Measurements from ENCODE around the gene DEAF1. TPM values are rescaled to one million over a fixed set of nuclear protein-coding genes. Genes with fewer than 3 reads are reported as not detected.

DEAF1 gene
- total and polyA plus RNA-seq, 2 of the 13 experiments (the other 11 are each of a cell fraction or from before 2014, with no cell fraction given) = 22.3 to 29.6 TPM

DNA sequence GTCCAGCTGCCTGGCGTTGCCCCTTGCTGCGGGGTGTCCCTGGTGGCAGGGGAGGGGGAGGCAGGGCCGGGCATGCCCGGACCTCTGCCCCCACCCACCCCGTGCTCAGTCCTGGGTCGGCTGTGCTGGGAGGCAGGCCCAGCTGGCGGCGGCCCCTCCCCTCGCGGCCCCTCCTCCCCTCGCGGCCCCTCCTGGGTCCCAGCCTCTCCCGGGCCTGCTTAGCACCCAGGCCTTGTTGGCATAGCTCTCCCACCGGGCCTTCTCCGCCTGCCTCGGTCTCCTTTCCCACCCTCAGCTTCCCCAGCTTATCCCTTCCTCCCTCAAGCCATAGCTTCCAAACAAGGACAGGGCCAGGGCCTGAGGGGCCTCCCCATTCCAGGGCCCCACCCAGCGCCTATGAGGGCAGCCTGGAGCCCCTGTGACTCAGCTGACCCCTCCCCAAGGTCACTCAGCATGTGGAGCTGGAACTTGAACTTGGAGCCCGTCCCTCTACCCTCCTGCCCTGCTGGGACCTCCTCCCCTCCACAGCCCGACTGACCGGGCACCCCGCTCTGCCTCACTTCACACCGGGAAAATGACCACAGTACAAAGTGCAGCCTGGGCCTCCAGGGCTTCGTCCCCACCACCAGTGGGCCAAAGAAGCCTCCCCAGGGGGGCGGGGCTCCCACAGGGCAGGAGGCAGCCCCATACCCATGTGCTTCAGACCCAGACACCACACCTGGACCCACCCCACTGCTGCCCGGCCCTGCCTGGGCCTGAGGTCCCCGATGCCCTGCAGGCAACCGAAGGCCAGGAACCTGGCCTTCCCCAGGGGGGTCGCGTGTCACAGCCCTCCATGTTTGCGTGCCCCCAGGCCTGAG, 12.2 kb upstream of the DEAF1 start (continued):
- no peak for TF ChIP-seq GLI4 (CRISPR knock-in tag; IDR thresholded peaks at IDR 0.05; ENCODE audit: borderline replicate concordance)
- TF ChIP-seq EP300 (IDR thresholded peaks at IDR 0.05; ENCODE audit: low read depth in 2 of 2, low read length in 2 of 2) = peak; percentile 59 to 75
- TF ChIP-seq EP300 (CRISPR knock-in tag; IDR thresholded peaks at IDR 0.05; ENCODE audit: borderline replicate concordance) = peak; percentile 3; the same call in 1 of the 2 replicates
- no peak for TF ChIP-seq ZNF672 (CRISPR knock-in tag; IDR thresholded peaks at IDR 0.05)
- TF ChIP-seq MTF1 (CRISPR knock-in tag; IDR thresholded peaks at IDR 0.05) = no peak
- TF ChIP-seq CBX1 (IDR thresholded peaks at IDR 0.05; ENCODE audit: low read depth) = peak; percentile 12
- TF ChIP-seq JARID2 (CRISPR knock-in tag; IDR thresholded peaks at IDR 0.05; ENCODE audit: insufficient replicate concordance) = no peak
- TF ChIP-seq, protein P1, sequence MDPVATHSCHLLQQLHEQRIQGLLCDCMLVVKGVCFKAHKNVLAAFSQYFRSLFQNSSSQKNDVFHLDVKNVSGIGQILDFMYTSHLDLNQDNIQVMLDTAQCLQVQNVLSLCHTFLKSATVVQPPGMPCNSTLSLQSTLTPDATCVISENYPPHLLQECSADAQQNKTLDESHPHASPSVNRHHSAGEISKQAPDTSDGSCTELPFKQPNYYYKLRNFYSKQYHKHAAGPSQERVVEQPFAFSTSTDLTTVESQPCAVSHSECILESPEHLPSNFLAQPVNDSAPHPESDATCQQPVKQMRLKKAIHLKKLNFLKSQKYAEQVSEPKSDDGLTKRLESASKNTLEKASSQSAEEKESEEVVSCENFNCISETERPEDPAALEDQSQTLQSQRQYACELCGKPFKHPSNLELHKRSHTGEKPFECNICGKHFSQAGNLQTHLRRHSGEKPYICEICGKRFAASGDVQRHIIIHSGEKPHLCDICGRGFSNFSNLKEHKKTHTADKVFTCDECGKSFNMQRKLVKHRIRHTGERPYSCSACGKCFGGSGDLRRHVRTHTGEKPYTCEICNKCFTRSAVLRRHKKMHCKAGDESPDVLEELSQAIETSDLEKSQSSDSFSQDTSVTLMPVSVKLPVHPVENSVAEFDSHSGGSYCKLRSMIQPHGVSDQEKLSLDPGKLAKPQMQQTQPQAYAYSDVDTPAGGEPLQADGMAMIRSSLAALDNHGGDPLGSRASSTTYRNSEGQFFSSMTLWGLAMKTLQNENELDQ (CRISPR knock-in tag; IDR thresholded peaks at IDR 0.05; ENCODE audit: borderline replicate concordance) = no peak
- TF ChIP-seq, protein P2, sequence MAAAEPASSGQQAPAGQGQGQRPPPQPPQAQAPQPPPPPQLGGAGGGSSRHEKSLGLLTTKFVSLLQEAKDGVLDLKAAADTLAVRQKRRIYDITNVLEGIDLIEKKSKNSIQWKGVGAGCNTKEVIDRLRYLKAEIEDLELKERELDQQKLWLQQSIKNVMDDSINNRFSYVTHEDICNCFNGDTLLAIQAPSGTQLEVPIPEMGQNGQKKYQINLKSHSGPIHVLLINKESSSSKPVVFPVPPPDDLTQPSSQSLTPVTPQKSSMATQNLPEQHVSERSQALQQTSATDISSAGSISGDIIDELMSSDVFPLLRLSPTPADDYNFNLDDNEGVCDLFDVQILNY (CRISPR knock-in tag; conservative IDR thresholded peaks at IDR 0.05) = 0 out of 2 replicates have a peak, but pooled peaks have one; percentile 7
- TF ChIP-seq CHD4 (IDR thresholded peaks at IDR 0.05; ENCODE audit: borderline replicate concordance, low read length) = no peak
- no peak for TF ChIP-seq MAX (IDR thresholded peaks at IDR 0.05)
- TF ChIP-seq ISL2 (CRISPR knock-in tag; IDR thresholded peaks at IDR 0.05) = no peak; the same call in 1 of the 2 replicates
- TF ChIP-seq MIER2 (CRISPR knock-in tag; IDR thresholded peaks at IDR 0.05) = no peak
- no peak for TF ChIP-seq NONO (IDR thresholded peaks at IDR 0.05)
- no peak for TF ChIP-seq NONO (CRISPR knock-in tag; conservative IDR thresholded peaks at IDR 0.05)
- no peak for TF ChIP-seq MYNN (CRISPR knock-in tag; IDR thresholded peaks at IDR 0.05; ENCODE audit: low read depth)
- peak; percentile 71; the same call in 1 of the 2 replicates for TF ChIP-seq AHDC1 (CRISPR knock-in tag; IDR thresholded peaks at IDR 0.05; ENCODE audit: borderline replicate concordance)
- TF ChIP-seq, protein P3, sequence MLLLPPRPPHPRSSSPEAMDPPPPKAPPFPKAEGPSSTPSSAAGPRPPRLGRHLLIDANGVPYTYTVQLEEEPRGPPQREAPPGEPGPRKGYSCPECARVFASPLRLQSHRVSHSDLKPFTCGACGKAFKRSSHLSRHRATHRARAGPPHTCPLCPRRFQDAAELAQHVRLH (CRISPR knock-in tag; IDR thresholded peaks at IDR 0.05; ENCODE audit: borderline replicate concordance, low read depth) = peak; percentile 46; the same call in 1 of the 2 replicates
- 0 out of 2 replicates have a peak, but pooled peaks have one; percentile 43 for TF ChIP-seq ZZZ3 (CRISPR knock-in tag; IDR thresholded peaks at IDR 0.05; ENCODE audit: borderline replicate concordance)
- no peak for TF ChIP-seq NFIC (IDR thresholded peaks at IDR 0.05; ENCODE audit: low read length)
